ENCODE results near the gene TMEM74B. TPM values are rescaled to one million over a fixed set of nuclear protein-coding genes. Genes with fewer than 3 reads are reported as not detected.
A peak's percentile ranks its signal among the peaks of the same experiment; 100 is the strongest.

Gene TMEM74B
- total RNA-seq, 2 experiments from 2014 or later = 3.5 to 4.0 TPM

GRCh38 chr20:1183153-1183552 is 1.6 kb downstream of the TMEM74B start:
- no peak for ATAC-seq (ENCODE audit: low read depth)
- DNase-seq = no peak
- no peak overlapping the region for H3K27ac Mint-ChIP-seq
- H3K4me3 Mint-ChIP-seq = no peak overlapping the region
- H3K9me3 Mint-ChIP-seq = no peaks in the 10 kb centered on the region
- H3K27me3 Mint-ChIP-seq = peaks cover 24% of the 10 kb centered on the region
- POLR2A ChIA-PET = no interaction called here
- peaks cover 6% of the 10 kb centered on the region for H3K4me1 Mint-ChIP-seq
- H3K36me3 Mint-ChIP-seq = no peaks in the 10 kb centered on the region

- no peaks in the 10 kb centered on the region for H3K36me3 Mint-ChIP-seq
- POLR2A ChIA-PET = no interaction called here
- no peak for DNase-seq
- ATAC-seq (ENCODE audit: low read depth) = no peak
- H3K27ac Mint-ChIP-seq = no peak overlapping the region
- no peaks in the 10 kb centered on the region for H3K9me3 Mint-ChIP-seq
- H3K4me1 Mint-ChIP-seq = peaks cover 6% of the 10 kb centered on the region
- no peak overlapping the region for H3K4me3 Mint-ChIP-seq
- H3K27me3 Mint-ChIP-seq = peaks cover 24% of the 10 kb centered on the region
These were observed 2.7 kb downstream of the TMEM74B start for GRCh38 chr20:1182106-1182505.

- ATAC-seq (ENCODE audit: low read depth) = no peak
- POLR2A ChIA-PET = no interaction called here
- no peaks in the 10 kb centered on the region for H3K9me3 Mint-ChIP-seq
- H3K36me3 Mint-ChIP-seq = no peaks in the 10 kb centered on the region
- H3K27ac Mint-ChIP-seq = no peak overlapping the region
- H3K27me3 Mint-ChIP-seq = peaks cover 24% of the 10 kb centered on the region
- no peak for DNase-seq
- H3K4me3 Mint-ChIP-seq = no peak overlapping the region
- H3K4me1 Mint-ChIP-seq = peaks cover 6% of the 10 kb centered on the region
These were observed 3.8 kb downstream of the TMEM74B start for GRCh38 chr20:1180949-1181348.

GRCh38 chr20:1178623-1179022 is 6.2 kb downstream of the TMEM74B start:
- DNase-seq (no peak), ATAC-seq (ENCODE audit: low read depth) (no peak)
- H3K27ac Mint-ChIP-seq = no peak overlapping the region
- no peaks in the 10 kb centered on the region for H3K4me1 Mint-ChIP-seq
- H3K27me3 Mint-ChIP-seq = peaks cover 13% of the 10 kb centered on the region
- no peaks in the 10 kb centered on the region for H3K36me3 Mint-ChIP-seq
- no peak overlapping the region for H3K4me3 Mint-ChIP-seq
- POLR2A ChIA-PET = no interaction called here
- no peaks in the 10 kb centered on the region for H3K9me3 Mint-ChIP-seq

- Mint-ChIP-seq H3K4me1 (no peaks in the 10 kb centered on the region), H3K27me3 (peaks cover 8% of the 10 kb centered on the region), H3K36me3 (no peaks in the 10 kb centered on the region), H3K9me3 (no peaks in the 10 kb centered on the region), H3K4me3 (no peak overlapping the region), H3K27ac (no peak overlapping the region)
- ATAC-seq (ENCODE audit: low read depth) (no peak), DNase-seq (no peak)
- POLR2A ChIA-PET = no interaction called here
These were observed 6.7 kb downstream of the TMEM74B start for GRCh38 chr20:1178103-1178502.

GRCh38 chr20:1177680-1178079 is 7.1 kb downstream of the TMEM74B start:
- Mint-ChIP-seq H3K4me1 (no peaks in the 10 kb centered on the region), H3K4me3 (no peak overlapping the region), H3K9me3 (no peaks in the 10 kb centered on the region), H3K36me3 (peaks cover 3% of the 10 kb centered on the region), H3K27me3 (peaks cover 5% of the 10 kb centered on the region), H3K27ac (no peak overlapping the region)
- no peak for DNase-seq
- no peak for ATAC-seq (ENCODE audit: low read depth)
- POLR2A ChIA-PET = no interaction called here

GRCh38 chr20:1174787-1175186 is 10.0 kb downstream of the TMEM74B start:
- H3K36me3 Mint-ChIP-seq = peaks cover 9% of the 10 kb centered on the region
- H3K4me1 Mint-ChIP-seq = no peaks in the 10 kb centered on the region
- ATAC-seq (ENCODE audit: low read depth) = no peak
- no peaks in the 10 kb centered on the region for H3K9me3 Mint-ChIP-seq
- no peak overlapping the region for H3K27ac Mint-ChIP-seq
- H3K27me3 Mint-ChIP-seq = no peaks in the 10 kb centered on the region
- no peak for DNase-seq
- no peak overlapping the region for H3K4me3 Mint-ChIP-seq
- POLR2A ChIA-PET = no interaction called here

GRCh38 chr20:1173698-1174097 is 11.1 kb downstream of the TMEM74B start:
- Mint-ChIP-seq H3K4me3 (no peak overlapping the region), H3K4me1 (no peaks in the 10 kb centered on the region), H3K27ac (no peak overlapping the region), H3K9me3 (no peaks in the 10 kb centered on the region), H3K27me3 (no peaks in the 10 kb centered on the region), H3K36me3 (peaks cover 10% of the 10 kb centered on the region)
- DNase-seq = no peak
- POLR2A ChIA-PET = no interaction called here
- no peak for ATAC-seq (ENCODE audit: low read depth)

- Mint-ChIP-seq H3K27ac (no peak overlapping the region), H3K9me3 (no peaks in the 10 kb centered on the region), H3K4me1 (no peaks in the 10 kb centered on the region), H3K36me3 (peaks cover 26% of the 10 kb centered on the region), H3K27me3 (no peaks in the 10 kb centered on the region), H3K4me3 (no peak overlapping the region)
- DNase-seq = peak; percentile 51
- ATAC-seq (ENCODE audit: low read depth) = no peak
- POLR2A ChIA-PET = no interaction called here
These were observed 13.2 kb downstream of the TMEM74B start for GRCh38 chr20:1171461-1172093.

GRCh38 chr20:1169224-1169623 is 15.6 kb downstream of the TMEM74B start:
- ATAC-seq (ENCODE audit: low read depth) (no peak), DNase-seq (no peak)
- POLR2A ChIA-PET = no interaction called here
- no peak overlapping the region for H3K4me3 Mint-ChIP-seq
- H3K9me3 Mint-ChIP-seq = no peaks in the 10 kb centered on the region
- H3K27ac Mint-ChIP-seq = no peak overlapping the region
- no peaks in the 10 kb centered on the region for H3K4me1 Mint-ChIP-seq
- no peaks in the 10 kb centered on the region for H3K27me3 Mint-ChIP-seq
- H3K36me3 Mint-ChIP-seq = peaks cover 39% of the 10 kb centered on the region

GRCh38 chr20:1166948-1167720 is 17.6 kb downstream of the TMEM74B start:
- peaks cover 36% of the 10 kb centered on the region for H3K36me3 Mint-ChIP-seq
- H3K27ac Mint-ChIP-seq = no peak overlapping the region
- no peak overlapping the region for H3K4me3 Mint-ChIP-seq
- POLR2A ChIA-PET = no interaction called here
- DNase-seq = no peak
- H3K9me3 Mint-ChIP-seq = no peaks in the 10 kb centered on the region
- no peak for ATAC-seq (ENCODE audit: low read depth)
- no peaks in the 10 kb centered on the region for H3K27me3 Mint-ChIP-seq
- no peaks in the 10 kb centered on the region for H3K4me1 Mint-ChIP-seq

- ATAC-seq (ENCODE audit: low read depth) (no peak), DNase-seq (no peak)
- Mint-ChIP-seq H3K36me3 (peaks cover 36% of the 10 kb centered on the region), H3K4me3 (no peak overlapping the region), H3K27ac (no peak overlapping the region), H3K4me1 (no peaks in the 10 kb centered on the region), H3K9me3 (no peaks in the 10 kb centered on the region), H3K27me3 (no peaks in the 10 kb centered on the region)
- POLR2A ChIA-PET = no interaction called here
These were observed 18.8 kb downstream of the TMEM74B start for GRCh38 chr20:1165941-1166340.

- Mint-ChIP-seq H3K27me3 (no peaks in the 10 kb centered on the region), H3K36me3 (peaks cover 36% of the 10 kb centered on the region), H3K9me3 (no peaks in the 10 kb centered on the region), H3K27ac (no peak overlapping the region), H3K4me1 (no peaks in the 10 kb centered on the region), H3K4me3 (no peak overlapping the region)
- ATAC-seq (ENCODE audit: low read depth) = no peak
- POLR2A ChIA-PET = no interaction called here
- DNase-seq = no peak
These were observed 19.3 kb downstream of the TMEM74B start for GRCh38 chr20:1165521-1165920.

- POLR2A ChIA-PET = no interaction called here
- ATAC-seq (ENCODE audit: low read depth) = no peak
These were observed 19.9 kb downstream of the TMEM74B start for GRCh38 chr20:1164871-1165270.

More at GRCh38 chr20:1164871-1165270, 19.9 kb downstream of the TMEM74B start:
- Mint-ChIP-seq H3K4me1 (no peaks in the 10 kb centered on the region), H3K4me3 (no peak overlapping the region), H3K27ac (no peak overlapping the region), H3K27me3 (no peaks in the 10 kb centered on the region), H3K9me3 (no peaks in the 10 kb centered on the region), H3K36me3 (peaks cover 36% of the 10 kb centered on the region)
- no peak for DNase-seq

Data from activated naive CD8-positive, alpha-beta T cell treated with anti-CD3 and anti-CD28 coated beads, Interleukin-2, amount 10 ng/mL, durations not matched to agents 7 days and 5 days (primary cell).